ENCODE results near the gene CTNNB1.
"Not testable (repeated sequence)": the region's sequence is repeated elsewhere in the genome, so short reads cannot be mapped to it uniquely, and the experiment has no call there.

Gene CTNNB1

GRCh38 chr3:41259449-41260062 lies 60.3 kb downstream of the CTNNB1 start:
- DNase-seq = no peak

DNA sequence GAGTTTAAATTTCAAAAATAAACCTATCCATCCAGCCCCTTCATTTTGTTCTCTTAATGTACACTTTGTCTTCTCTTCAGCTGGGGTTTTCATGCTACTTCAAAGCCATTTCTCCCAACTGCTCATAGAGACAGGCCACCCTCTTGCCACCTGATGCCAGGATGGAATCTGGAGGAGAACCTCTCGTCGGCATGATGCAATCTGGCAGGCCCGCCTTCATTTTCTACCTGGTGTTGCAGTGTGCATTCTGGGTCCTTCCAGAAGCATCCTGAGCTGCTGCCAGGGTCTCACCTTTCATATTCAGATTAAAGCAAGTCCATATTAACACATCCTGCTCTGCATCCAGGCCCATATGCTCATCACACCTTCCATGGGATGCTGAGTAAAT lies 60.8 kb downstream of the CTNNB1 start:
- no peak for DNase-seq

GRCh38 chr3:41265011-41265545 lies 65.8 kb downstream of the CTNNB1 start:
- DNase-seq = no peak

- no peak for DNase-seq
Observed at GRCh38 chr3:41265823-41266273, 66.5 kb downstream of the CTNNB1 start.

GRCh38 chr3:41267975-41268640 lies 68.8 kb downstream of the CTNNB1 start:
- DNase-seq = no peak

DNA sequence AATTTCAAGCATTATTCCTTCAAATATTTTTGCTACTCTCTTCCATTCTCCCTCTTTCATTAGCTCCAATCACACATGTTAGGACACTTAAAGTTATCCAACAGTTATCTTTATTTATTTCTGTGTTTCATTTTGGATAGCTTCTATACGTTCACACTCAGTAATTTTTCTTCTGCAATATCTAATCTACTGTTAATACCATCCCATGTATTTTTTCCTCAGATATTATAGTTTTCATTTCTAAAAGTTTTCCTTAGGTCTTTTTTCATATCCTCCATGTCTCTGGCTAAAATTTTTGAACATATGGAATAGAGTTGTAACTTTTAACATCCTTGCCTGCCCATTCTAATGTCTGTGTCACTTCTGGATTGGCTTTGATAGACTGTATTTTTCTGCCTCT lies 73.4 kb downstream of the CTNNB1 start:
- no peak for DNase-seq

GRCh38 chr3:41274944-41275668 lies 75.8 kb downstream of the CTNNB1 start:
- no peak for DNase-seq

DNA sequence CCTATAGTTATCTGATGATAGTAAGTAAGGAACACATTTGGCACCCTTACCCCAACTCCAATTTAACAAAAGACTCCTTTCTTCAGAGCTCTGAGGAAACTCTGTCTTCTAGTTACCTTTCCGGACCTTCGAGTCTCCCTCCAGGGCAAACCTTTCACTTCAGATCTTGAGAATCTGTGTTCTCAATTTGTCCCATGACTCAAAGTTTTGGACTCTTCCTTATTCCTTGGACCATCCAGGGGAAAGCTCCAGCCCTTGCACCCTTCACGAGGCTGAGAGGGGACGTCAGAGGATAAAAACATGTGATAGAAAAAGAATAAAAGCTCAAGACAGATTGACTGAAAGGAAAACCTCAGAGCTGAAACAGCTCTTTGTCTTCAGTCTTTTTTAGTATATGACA lies 76.9 kb downstream of the CTNNB1 start:
- no peak for DNase-seq

- DNase-seq = no peak
Observed at GRCh38 chr3:41277790-41278465, 78.6 kb downstream of the CTNNB1 start.

- not testable (repeated sequence) for DNase-seq
Observed at GRCh38 chr3:41284934-41285333, 85.6 kb downstream of the CTNNB1 start.

- DNase-seq = no peak
Observed at GRCh38 chr3:41286305-41286704, 87.0 kb downstream of the CTNNB1 start.

DNA sequence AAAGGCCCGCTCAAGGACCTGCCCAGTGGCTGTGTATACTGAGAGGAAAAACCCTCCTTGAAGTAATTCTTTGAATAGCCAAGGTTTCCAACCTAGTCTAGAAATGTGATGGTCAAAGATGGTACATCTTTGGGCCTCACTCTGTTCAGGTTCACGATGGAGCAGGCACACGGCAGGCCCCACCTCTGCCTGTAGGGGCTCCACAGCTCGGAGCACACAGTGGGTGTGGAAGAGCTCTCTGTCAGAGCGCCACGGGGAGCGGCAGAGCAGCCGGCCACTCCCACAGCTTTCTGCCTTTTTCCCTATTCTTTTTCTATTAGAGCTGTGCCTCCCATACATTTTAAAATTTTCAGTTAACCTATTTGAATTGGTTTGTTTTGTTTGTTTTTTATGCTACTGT lies 89.5 kb downstream of the CTNNB1 start:
- DNase-seq = no peak
